AG09309 (cell line): Measurements from ENCODE around the gene PRDM16.

Experiments used
- DNase-seq: peaks from one replicate; pipeline ENCODE4 v3.0.0-alpha.2; 2010; ENCODE audit warnings: low read depth
- H3K4me3 ChIP-seq: 2 replicates; pipeline ENCODE4 v1.5.1; 2011; ENCODE audit warnings: mild to moderate bottlenecking, low read depth, low read length, moderate library complexity; ENCODE audit not compliant: control insufficient read depth
- CTCF ChIP-seq: IDR thresholded peaks from 2 replicates; pipeline ENCODE4 v1.5.1; 2011; ENCODE audit warnings: mild to moderate bottlenecking, low read depth, low read length, inconsistent platforms; ENCODE audit not compliant: insufficient read depth, control insufficient read depth; ENCODE audit errors: missing control alignments

Gene PRDM16

GRCh38 chr1:3312898-3313575 lies 244.0 kb downstream of the PRDM16 start:
- no peak overlapping the region for H3K4me3 ChIP-seq
- peak; percentile 96 for DNase-seq
- TF ChIP-seq CTCF: no peak

- H3K4me3 ChIP-seq: no peak overlapping the region
- no peak for TF ChIP-seq CTCF
- peak; percentile 82 for DNase-seq
Observed at GRCh38 chr1:3313576-3313950, 244.6 kb downstream of the PRDM16 start.

- H3K4me3 ChIP-seq: no peak overlapping the region
- TF ChIP-seq CTCF: no peak
- DNase-seq: no peak
Observed at GRCh38 chr1:3314491-3315381, 245.7 kb downstream of the PRDM16 start.

- H3K4me3 ChIP-seq: no peak overlapping the region
- DNase-seq: no peak
- TF ChIP-seq CTCF: no peak
Observed at GRCh38 chr1:3315399-3316339, 246.7 kb downstream of the PRDM16 start.

GRCh38 chr1:3316340-3316943 lies 247.4 kb downstream of the PRDM16 start:
- no peak overlapping the region for H3K4me3 ChIP-seq
- TF ChIP-seq CTCF: no peak
- no peak for DNase-seq

- DNase-seq: no peak
- H3K4me3 ChIP-seq: no peak overlapping the region
- TF ChIP-seq CTCF: no peak
Observed at GRCh38 chr1:3317456-3317855, 248.5 kb downstream of the PRDM16 start.
